K562 treated with DMSO at 1 percent for 4 hours (cell line): Measurements from ENCODE around the gene LANCL1. TPM values are rescaled to one million over a fixed set of nuclear protein-coding genes. Genes with fewer than 3 reads are reported as not detected.

Source experiments
- total RNA-seq: library from RNA; unstranded; fragments of 300-600 nt; gene quantifications from 2 replicates; pipeline ENCODE4 v1.2.3, GENCODE V29; 2022; ENCODE audit not compliant: insufficient read depth

The LANCL1 gene
- 12.1 and 19.0 TPM in 2 replicates for total RNA-seq

GRCh38 chr2:210476194-210477128 lies at the start of gene LANCL1:
LANCL1 (minus strand) TSS chr2:210476759; CDS start chr2:210476396, 363 bp downstream.

Other genes with a start within 250 kb of the LANCL1 start
- gene MYL1, start 161.6 kb downstream of the LANCL1 start, total RNA-seq: not detected in 2 replicates
- gene CPS1, start 79.8 kb upstream of the LANCL1 start, total RNA-seq: 4.1 and 5.2 TPM in 2 replicates